Keratinocyte (primary cell): ENCODE data around the gene PARM1. TPM values are rescaled to one million over a fixed set of nuclear protein-coding genes. Genes with fewer than 3 reads are reported as not detected.

Source experiments
- DNase-seq: peaks from one replicate; pipeline ENCODE4 v3.0.0-alpha.2; 2011; ENCODE audit warnings: low read depth, missing footprints, low spot score
- FAIRE-seq: peaks from 2 replicates; lab custom pipeline; 2011; peaks lifted over from hg19 to GRCh38; lab: Jason Lieb, UNC
- H2AFZ ChIP-seq: 2 replicates; pipeline ENCODE4 v1.6.0; 2012; ENCODE audit warnings: low read length, control low read depth, inconsistent platforms; ENCODE audit not compliant: control insufficient read depth
- H3K27ac ChIP-seq: 2 replicates; pipeline ENCODE4 v1.5.1; 2011; ENCODE audit warnings: low read length; ENCODE audit not compliant: control insufficient read depth, insufficient read depth
- H3K27me3 ChIP-seq: 3 replicates; pipeline ENCODE4 v1.6.0; 2011; ENCODE audit warnings: low read length; ENCODE audit not compliant: control insufficient read depth, insufficient read depth; ENCODE audit errors: extremely low read depth
- H3K36me3 ChIP-seq, 2 experiments: 2 replicates in 1 of 2; 3 replicates in 1 of 2; pipeline ENCODE4 v1.5.1; 2011; ENCODE audit warnings: low read length in 2 of 2, mild to moderate bottlenecking in 1 of 2; ENCODE audit not compliant: control insufficient read depth in 2 of 2, insufficient read depth in 2 of 2; ENCODE audit errors: extremely low read depth in 1 of 2
- H3K4me1 ChIP-seq: 3 replicates; pipeline ENCODE4 v1.5.1; 2011; ENCODE audit warnings: low read length; ENCODE audit not compliant: control insufficient read depth, insufficient read depth; ENCODE audit errors: extremely low read depth
- H3K4me2 ChIP-seq: 3 replicates; pipeline ENCODE4 v1.6.0; 2011; ENCODE audit warnings: low read depth, low read length; ENCODE audit not compliant: control insufficient read depth, insufficient read depth; ENCODE audit errors: extremely low read depth
- H3K4me3 ChIP-seq, 3 experiments: fragments of 200-600 bp in 1 of 3; sonication (generic) in 1 of 3; 2 replicates in 2 of 3; 3 replicates in 1 of 3; pipeline ENCODE4 v1.5.1; 2011 to 2016; ENCODE audit warnings: low read length in 3 of 3, mild to moderate bottlenecking in 3 of 3, control low read depth in 2 of 3, inconsistent platforms in 1 of 3, low read depth in 1 of 3, mixed read lengths in 1 of 3, mixed run types in 1 of 3, moderate library complexity in 1 of 3; ENCODE audit not compliant: control insufficient read depth in 2 of 3, insufficient read depth in 2 of 3; ENCODE audit errors: extremely low read depth in 1 of 3
- H3K79me2 ChIP-seq: 2 replicates; pipeline ENCODE4 v1.6.0; 2012; ENCODE audit warnings: low read length; ENCODE audit not compliant: control insufficient read depth, insufficient read depth
- H3K9ac ChIP-seq: 3 replicates; pipeline ENCODE4 v1.6.0; 2011; ENCODE audit warnings: low read length; ENCODE audit not compliant: control insufficient read depth, insufficient read depth; ENCODE audit errors: extremely low read depth
- H3K9me1 ChIP-seq: 3 replicates; pipeline ENCODE4 v1.6.0; 2011; ENCODE audit warnings: low read length; ENCODE audit not compliant: control insufficient read depth, insufficient read depth; ENCODE audit errors: extremely low read depth
- H3K9me3 ChIP-seq: 2 replicates; pipeline ENCODE4 v1.5.1; 2012; ENCODE audit warnings: low read depth, low read length; ENCODE audit not compliant: control insufficient read depth
- H4K20me1 ChIP-seq: 3 replicates; pipeline ENCODE4 v1.6.0; 2011; ENCODE audit warnings: low read length; ENCODE audit not compliant: control insufficient read depth, insufficient read depth; ENCODE audit errors: extremely low read depth
- EZH2 ChIP-seq: IDR thresholded peaks from one replicate; pipeline ENCODE4 v1.6.1; 2012; ENCODE audit warnings: inconsistent platforms, mild to moderate bottlenecking, low read length, moderate library complexity
- dilution Hi-C: fragments of 300-500 bp; cut with MboI; formaldehyde crosslinking; loops from one replicate; pipeline ENCODE4 v1.7.0; 2020; ENCODE audit warnings: low sequenced_read_pairs; ENCODE audit not compliant: extremely low pct_ligation_motif_present
- polyA plus RNA-seq, 5 experiments: library from polyadenylated mRNA; depleted of rRNA in 3 of 5; stranded (reverse) in 3 of 5; stranded (forward) in 1 of 5; unstranded in 1 of 5; fragments of >200 nt; gene quantifications; 1 replicate in 1 of 5; 2 replicates in 3 of 5; 3 replicates in 1 of 5; pipeline versions ENCODE4 v1.2.1 to v1.2.3, GENCODE V29; 2011 to 2012; ENCODE audit warnings: missing spikeins in 2 of 5, low read depth in 1 of 5, low replicate concordance in 1 of 5
- TF ChIP-seq, protein P1 (sequence below), 3 experiments: IDR thresholded peaks in 1 of 3; conservative IDR thresholded peaks in 1 of 3; optimal IDR thresholded peaks in 1 of 3; 2 replicates in 2 of 3; 3 replicates in 1 of 3; pipeline versions ENCODE3 to v1.5.1; 2011; ENCODE audit warnings: low read length in 3 of 3, mild to moderate bottlenecking in 3 of 3, moderate library complexity in 2 of 3, control low read depth in 1 of 3, inconsistent platforms in 1 of 3; ENCODE audit not compliant: insufficient read depth in 2 of 3; ENCODE audit errors: extremely low read depth in 1 of 3

PARM1 gene
- polyA plus RNA-seq, 1 donor (not counting 4 experiments of a cell fraction or from before 2014, with no cell fraction given), result 0.05 TPM

DNA sequence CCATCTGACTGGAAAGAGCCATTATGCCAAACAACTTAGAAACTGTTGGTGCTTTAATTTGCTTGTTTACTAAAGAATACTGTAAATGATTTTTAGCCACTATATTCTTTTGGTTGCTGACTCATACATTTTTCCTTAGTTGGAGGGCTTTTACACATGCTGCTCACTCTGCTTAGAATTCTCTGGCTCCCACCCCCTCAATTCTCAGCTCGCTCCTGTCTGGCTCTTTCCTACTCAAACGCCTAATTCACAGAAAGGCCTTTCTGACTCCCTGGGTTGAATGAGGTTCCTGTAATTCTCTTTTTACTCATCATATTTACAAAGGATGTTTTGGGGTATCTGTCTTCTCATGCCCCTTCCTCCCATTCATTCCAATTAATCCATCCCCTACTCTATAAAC lies 26.1 kb upstream of the PARM1 start:
- Histone ChIP-seq H3K27ac (no peak overlapping the region), H3K27me3 (peaks cover 3% of the 10 kb centered on the region), H3K79me2 (no peaks in the 10 kb centered on the region), H3K4me2 (no peak overlapping the region), H4K20me1 (no peaks in the 10 kb centered on the region), H3K4me1 (no peaks in the 10 kb centered on the region), H2AFZ (no peak overlapping the region), H3K4me3 (no peak overlapping the region), H3K36me3 (no peaks in the 10 kb centered on the region), H3K9me3 (no peaks in the 10 kb centered on the region), H3K9ac (no peak overlapping the region), H3K9me1 (no peaks in the 10 kb centered on the region)
- TF ChIP-seq, protein P1, sequence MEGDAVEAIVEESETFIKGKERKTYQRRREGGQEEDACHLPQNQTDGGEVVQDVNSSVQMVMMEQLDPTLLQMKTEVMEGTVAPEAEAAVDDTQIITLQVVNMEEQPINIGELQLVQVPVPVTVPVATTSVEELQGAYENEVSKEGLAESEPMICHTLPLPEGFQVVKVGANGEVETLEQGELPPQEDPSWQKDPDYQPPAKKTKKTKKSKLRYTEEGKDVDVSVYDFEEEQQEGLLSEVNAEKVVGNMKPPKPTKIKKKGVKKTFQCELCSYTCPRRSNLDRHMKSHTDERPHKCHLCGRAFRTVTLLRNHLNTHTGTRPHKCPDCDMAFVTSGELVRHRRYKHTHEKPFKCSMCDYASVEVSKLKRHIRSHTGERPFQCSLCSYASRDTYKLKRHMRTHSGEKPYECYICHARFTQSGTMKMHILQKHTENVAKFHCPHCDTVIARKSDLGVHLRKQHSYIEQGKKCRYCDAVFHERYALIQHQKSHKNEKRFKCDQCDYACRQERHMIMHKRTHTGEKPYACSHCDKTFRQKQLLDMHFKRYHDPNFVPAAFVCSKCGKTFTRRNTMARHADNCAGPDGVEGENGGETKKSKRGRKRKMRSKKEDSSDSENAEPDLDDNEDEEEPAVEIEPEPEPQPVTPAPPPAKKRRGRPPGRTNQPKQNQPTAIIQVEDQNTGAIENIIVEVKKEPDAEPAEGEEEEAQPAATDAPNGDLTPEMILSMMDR (optimal IDR thresholded peaks at IDR 0.05 in 1 of 3, IDR thresholded peaks at IDR 0.05 in 1 of 3, conservative IDR thresholded peaks at IDR 0.05 in 1 of 3; ENCODE audit: extremely low read depth in 1 of 3, insufficient read depth in 2 of 3, low read length in 3 of 3), result no peak
- TF ChIP-seq EZH2, result no peak
- no peak for FAIRE-seq
- DNase-seq, result no peak
- dilution Hi-C loops, result no loop called here

DNA sequence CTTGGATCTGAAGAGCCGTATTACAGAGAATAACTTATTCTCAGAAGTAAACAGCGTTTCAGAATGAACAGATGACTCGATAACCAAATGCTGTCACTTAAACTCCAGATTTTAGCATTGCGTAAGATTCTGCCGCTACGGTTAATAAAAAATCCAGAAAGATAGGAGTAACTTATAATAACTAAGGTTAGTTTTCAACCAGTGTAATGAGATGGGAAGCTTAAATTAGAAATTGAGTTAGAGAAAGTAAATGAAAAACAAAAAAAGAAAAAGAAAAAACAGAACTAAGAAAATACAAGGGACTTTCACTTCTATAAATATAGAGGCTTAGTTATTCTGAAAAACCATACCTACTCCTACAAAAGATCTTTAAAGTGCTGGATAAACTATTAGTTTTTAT lies 13.1 kb upstream of the PARM1 start:
- no peak overlapping the region for H3K4me3 ChIP-seq
- no peak overlapping the region for H3K9ac ChIP-seq

More for the DNA sequence above, 13.1 kb upstream of the PARM1 start:
- H3K9me1 ChIP-seq, result no peaks in the 10 kb centered on the region
- no peaks in the 10 kb centered on the region for H3K79me2 ChIP-seq
- DNase-seq (no peak), FAIRE-seq (no peak)
- H3K4me1 ChIP-seq, result no peaks in the 10 kb centered on the region
- no peak overlapping the region for H3K27ac ChIP-seq
- dilution Hi-C loops, result no loop called here
- no peaks in the 10 kb centered on the region for H3K27me3 ChIP-seq
- no peaks in the 10 kb centered on the region for H3K9me3 ChIP-seq
- no peak for TF ChIP-seq EZH2
- TF ChIP-seq, protein P1 (optimal IDR thresholded peaks at IDR 0.05 in 1 of 3, IDR thresholded peaks at IDR 0.05 in 1 of 3, conservative IDR thresholded peaks at IDR 0.05 in 1 of 3; ENCODE audit: extremely low read depth in 1 of 3, insufficient read depth in 2 of 3, low read length in 3 of 3), result no peak
- H4K20me1 ChIP-seq, result no peaks in the 10 kb centered on the region
- H3K4me2 ChIP-seq, result no peak overlapping the region
- H2AFZ ChIP-seq, result no peak overlapping the region
- no peaks in the 10 kb centered on the region for H3K36me3 ChIP-seq
